ENCODE data around the gene ZMYND8. TPM values are rescaled to one million over a fixed set of nuclear protein-coding genes. Genes with fewer than 3 reads are reported as not detected.

Gene ZMYND8
- total and polyA plus RNA-seq, 2 of the 8 experiments (the other 6 are each of a cell fraction or from before 2014, with no cell fraction given): 50.5 to 163 TPM

DNA sequence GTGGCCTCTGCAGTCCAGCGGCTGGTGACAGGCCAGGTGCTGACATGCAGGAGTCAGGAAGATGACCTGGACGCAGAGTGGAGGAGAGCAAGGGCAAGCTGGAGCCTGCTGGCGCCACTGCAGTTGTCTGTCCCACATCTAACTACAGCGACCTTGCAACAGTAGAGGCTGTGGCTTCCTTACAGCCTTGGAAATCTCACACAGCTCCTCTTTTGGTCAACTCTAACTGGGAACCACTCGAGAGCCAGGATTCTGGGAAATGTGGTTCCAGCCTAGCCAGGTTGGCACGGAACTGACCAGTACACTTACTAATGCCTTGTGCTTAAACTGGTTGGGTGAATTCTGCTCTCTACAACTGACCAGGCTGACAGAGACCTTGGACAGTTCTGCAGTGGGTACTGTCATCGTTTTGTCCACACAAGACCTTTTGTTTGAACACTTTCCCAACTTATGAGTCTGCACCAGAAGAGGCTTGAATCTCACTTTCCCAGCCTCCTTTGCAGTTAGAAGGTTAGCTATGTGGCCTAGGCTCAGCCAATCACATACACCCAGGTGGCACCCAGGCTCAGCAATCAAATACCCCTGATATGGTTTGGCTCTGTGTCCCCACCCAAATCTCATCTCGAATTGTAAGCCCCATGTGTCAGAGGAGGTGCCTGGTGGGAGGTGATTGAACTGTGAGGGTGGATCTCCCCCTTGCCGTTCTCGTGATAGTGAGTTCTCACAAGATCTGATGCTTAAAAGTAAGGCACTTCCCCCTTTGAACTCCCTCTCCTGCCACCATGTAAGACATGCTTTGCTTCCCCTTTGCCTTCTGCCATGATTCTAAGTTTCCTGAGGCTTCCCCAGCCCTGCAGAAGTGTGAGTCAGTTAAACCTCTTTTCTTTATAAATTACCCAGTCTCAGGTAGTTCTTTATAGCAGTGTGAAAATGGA lies 153.5 kb downstream of the ZMYND8 start (continued):
- no peak for TF ChIP-seq CHD7 (IDR thresholded peaks at IDR 0.05; ENCODE audit: insufficient replicate concordance, low read length)
- TF ChIP-seq BRCA1 (IDR thresholded peaks at IDR 0.05; ENCODE audit: low read depth, low read length): no peak
- TF ChIP-seq CREB1 (IDR thresholded peaks at IDR 0.05): no peak
- no peak for TF ChIP-seq SAP30 (IDR thresholded peaks at IDR 0.05; ENCODE audit: insufficient read depth, insufficient replicate concordance, low read length)
- TF ChIP-seq JUN (IDR thresholded peaks at IDR 0.05; ENCODE audit: low read depth, low read length): no peak

All from H1 (cell line).